GM23338 (cell line): ENCODE data around the gene TESK2. TPM values are rescaled to one million over a fixed set of nuclear protein-coding genes. Genes with fewer than 3 reads are reported as not detected.

Experiments used
- ATAC-seq: fragments of 200-7000 bp; cut with Tn5 transposase; 3 replicates; pipeline ENCODE4 v1.9.1; 2020
- DNase-seq: peaks from one replicate; pipeline ENCODE4 v3.0.0-alpha.2; 2015; ENCODE audit warnings: low spot score
- H2AFZ ChIP-seq: fragments of 200-600 bp; sonication (generic); 2 replicates; pipeline ENCODE4 v1.8.0; 2016; ENCODE audit warnings: antibody characterized with exemption, mild to moderate bottlenecking, moderate library complexity
- H3F3A ChIP-seq: fragments of 200-600 bp; sonication (generic); replicated peaks from 2 replicates; pipeline ENCODE4 v1.8.0; 2017; ENCODE audit warnings: antibody characterized with exemption, mixed run types, low read depth
- H3K27ac ChIP-seq: fragments of 200-600 bp; sonication (generic); 2 replicates; pipeline ENCODE4 v1.6.1; 2016; ENCODE audit warnings: low read depth
- H3K27me3 ChIP-seq: fragments of 200-600 bp; sonication (generic); 2 replicates; pipeline ENCODE4 v1.8.0; 2016; ENCODE audit warnings: mild to moderate bottlenecking, mixed run types, moderate library complexity; ENCODE audit not compliant: insufficient read depth
- H3K36me3 ChIP-seq: fragments of 200-600 bp; sonication (generic); 2 replicates; pipeline ENCODE4 v1.8.0; 2016; ENCODE audit warnings: mild to moderate bottlenecking; ENCODE audit not compliant: insufficient read depth
- H3K4me1 ChIP-seq: fragments of 200-600 bp; sonication (generic); 2 replicates; pipeline ENCODE4 v1.8.0; 2016; ENCODE audit warnings: mild to moderate bottlenecking, moderate library complexity; ENCODE audit not compliant: insufficient read depth
- H3K4me2 ChIP-seq: fragments of 200-600 bp; sonication (generic); 2 replicates; pipeline ENCODE4 v1.7.1; 2017; ENCODE audit warnings: mixed run types
- H3K4me3 ChIP-seq: fragments of 200-600 bp; sonication (generic); 2 replicates; pipeline ENCODE4 v1.6.1; 2016; ENCODE audit warnings: mixed run types
- H3K79me2 ChIP-seq: fragments of 200-600 bp; sonication (generic); replicated peaks from 2 replicates; pipeline ENCODE4 v1.8.0; 2017; ENCODE audit warnings: mild to moderate bottlenecking; ENCODE audit not compliant: insufficient read depth
- H3K9me2 ChIP-seq: fragments of 200-600 bp; sonication (generic); 2 replicates; pipeline ENCODE4 v1.8.0; 2017; ENCODE audit not compliant: insufficient read depth
- H4K20me1 ChIP-seq: fragments of 200-600 bp; sonication (generic); replicated peaks from 2 replicates; pipeline ENCODE4 v1.8.0; 2017; ENCODE audit warnings: mild to moderate bottlenecking; ENCODE audit not compliant: insufficient read depth
- H3K27ac Mint-ChIP-seq: 2 replicates; pipeline ENCODE4 v1.8.0; 2020; ENCODE audit warnings: inconsistent platforms, mild to moderate bottlenecking, moderate library complexity, mixed read lengths
- H3K27me3 Mint-ChIP-seq: 3 replicates; pipeline ENCODE4 v1.8.0; 2022; ENCODE audit warnings: low read depth, mild to moderate bottlenecking, moderate library complexity, mixed read lengths, inconsistent platforms; ENCODE audit not compliant: insufficient read depth, poor library complexity
- H3K36me3 Mint-ChIP-seq: 3 replicates; pipeline ENCODE4 v1.8.0; 2021; ENCODE audit warnings: low read depth, mild to moderate bottlenecking, inconsistent platforms, moderate library complexity, mixed read lengths
- H3K4me1 Mint-ChIP-seq: 3 replicates; pipeline ENCODE4 v1.8.0; 2020; ENCODE audit warnings: mild to moderate bottlenecking, inconsistent platforms, mixed read lengths
- H3K4me3 Mint-ChIP-seq: 3 replicates; pipeline ENCODE4 v1.8.0; 2021; ENCODE audit warnings: moderate library complexity, mild to moderate bottlenecking, inconsistent platforms, mixed read lengths
- H3K9me3 Mint-ChIP-seq: 3 replicates; pipeline ENCODE4 v1.8.0; 2020; ENCODE audit warnings: moderate library complexity, mild to moderate bottlenecking, inconsistent platforms, mixed read lengths
- CREB1 ChIP-seq: fragments of 250-450 bp; sonication (Bioruptor Pico); IDR thresholded peaks from 2 replicates; pipeline ENCODE4 v1.5.0; 2020; ENCODE audit warnings: low read depth, mild to moderate bottlenecking, moderate library complexity
- EZH2 ChIP-seq: fragments of 200-600 bp; sonication (generic); IDR thresholded peaks from one replicate; pipeline ENCODE4 v1.8.0; 2017; ENCODE audit warnings: antibody characterized with exemption, mild to moderate bottlenecking, low read depth; ENCODE audit not compliant: unreplicated experiment
- EZH2phosphoT487 ChIP-seq: fragments of 200-600 bp; sonication (generic); IDR thresholded peaks from one replicate; pipeline ENCODE4 v1.8.1; 2018; ENCODE audit warnings: antibody characterized with exemption; ENCODE audit not compliant: unreplicated experiment
- JUNB ChIP-seq: IDR thresholded peaks from one replicate; pipeline ENCODE4 v1.6.1; 2016; ENCODE audit warnings: antibody characterized with exemption; ENCODE audit not compliant: unreplicated experiment
- NANOG ChIP-seq: IDR thresholded peaks from 2 replicates; pipeline ENCODE4 v1.6.1; 2016; ENCODE audit warnings: antibody characterized with exemption, borderline replicate concordance
- POLR2AphosphoS5 ChIP-seq: IDR thresholded peaks from 2 replicates; pipeline ENCODE4 v1.6.1; 2016; ENCODE audit warnings: antibody characterized with exemption, low read depth
- STAT1 ChIP-seq: IDR thresholded peaks from one replicate; pipeline ENCODE4 v1.6.1; 2016; ENCODE audit warnings: antibody characterized with exemption; ENCODE audit not compliant: unreplicated experiment
- ZNF114 ChIP-seq: fragments of 250-450 bp; sonication (Bioruptor Pico); IDR thresholded peaks from 2 replicates; pipeline ENCODE4 v1.5.0; 2020; ENCODE audit warnings: mild to moderate bottlenecking, moderate library complexity
- ZNF331 ChIP-seq: fragments of 250-450 bp; sonication (Bioruptor Pico); IDR thresholded peaks from 2 replicates; pipeline ENCODE4 v1.5.0; 2020; ENCODE audit warnings: low read depth, mild to moderate bottlenecking, moderate library complexity
- polyA plus RNA-seq: library from polyadenylated mRNA; unstranded; fragments of >200 nt; fragmentation: Nextera tagmentation; extraction: Ambion mirVana; gene quantifications from 2 replicates; pipeline ENCODE4 v1.2.1, GENCODE V29; 2016
- total RNA-seq: library from RNA; depleted of rRNA; stranded (reverse); fragments of >200 nt; shearing (Covaris generic); gene quantifications from 2 replicates; pipeline ENCODE4 v1.2.3, GENCODE V29; 2014
- TF ChIP-seq, protein P1 (sequence below), 2 experiments: fragments of 200-600 bp in 1 of 2; sonication (generic) in 1 of 2; conservative IDR thresholded peaks; 2 replicates each; pipeline versions ENCODE4 v1.5.1 to v1.6.1; 2016 to 2017; ENCODE audit warnings: antibody characterized with exemption in 2 of 2, low read depth in 2 of 2, mild to moderate bottlenecking in 2 of 2, moderate library complexity in 1 of 2
- TF ChIP-seq, protein P2 (sequence below): fragments of 250-450 bp; sonication (Bioruptor Pico); IDR thresholded peaks from 2 replicates; pipeline ENCODE4 v1.5.0; 2020; ENCODE audit warnings: mild to moderate bottlenecking, moderate library complexity
- TF ChIP-seq, protein P3 (sequence below): IDR thresholded peaks from 2 replicates; pipeline ENCODE4 v1.6.1; 2016; ENCODE audit warnings: antibody characterized with exemption
- TF ChIP-seq, protein P4 (sequence below): IDR thresholded peaks from one replicate; pipeline ENCODE4 v1.6.1; 2018; ENCODE audit warnings: antibody characterized with exemption; ENCODE audit not compliant: unreplicated experiment

TESK2 gene
- total and polyA plus RNA-seq, 2 experiments from 2014 or later = 5.2 to 14.0 TPM

DNA sequence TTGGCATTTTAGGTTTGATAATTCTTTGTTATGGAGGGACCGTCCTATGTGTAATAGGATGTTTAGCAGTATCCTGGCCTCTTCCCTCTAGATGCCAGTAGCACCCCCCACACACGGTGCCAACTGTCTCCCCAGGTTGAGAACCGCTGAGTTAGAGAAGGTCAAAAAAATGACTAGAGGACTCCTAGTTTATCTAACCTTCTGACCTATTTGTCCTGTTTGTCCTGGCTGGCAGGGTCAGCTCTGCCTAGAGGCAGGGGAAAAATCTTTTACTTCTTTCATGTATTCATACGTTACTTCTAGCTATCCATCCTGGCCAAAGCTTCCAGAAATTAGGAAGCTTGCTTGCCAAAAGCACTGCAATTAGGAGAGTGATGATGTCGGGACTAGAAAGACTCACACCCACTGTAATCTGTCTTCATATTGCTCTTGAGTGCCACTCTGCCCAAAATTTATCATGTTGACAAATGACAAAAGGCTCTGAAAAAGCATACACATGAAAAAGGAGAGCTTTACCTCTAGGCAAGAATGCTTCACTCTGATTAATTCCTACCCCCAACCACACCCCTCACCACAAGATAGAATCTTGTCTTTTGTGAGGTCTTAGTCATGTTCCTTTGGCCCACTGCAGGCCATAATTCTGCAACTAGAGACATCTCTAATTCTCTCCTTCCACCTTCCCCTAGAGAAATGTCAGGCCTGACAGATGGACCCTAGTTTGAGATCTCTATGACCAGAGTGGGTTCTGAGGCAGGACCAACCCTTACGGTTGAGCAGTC, 45.2 kb upstream of the TESK2 start:
- no peak overlapping the region for H3K4me3 Mint-ChIP-seq
- Histone ChIP-seq H3K4me3 (no peak overlapping the region), H2AFZ (peak overlapping the region; percentile 47; the same call in 1 of the 2 replicates), H3F3A (0 out of 2 replicates have a peak, but pooled peaks cover 5% of the 10 kb centered on the region), H3K79me2 (no peaks in the 10 kb centered on the region), H3K9me2 (no peaks in the 10 kb centered on the region), H3K4me1 (no peaks in the 10 kb centered on the region), H3K27me3 (no peaks in the 10 kb centered on the region), H3K4me2 (no peak overlapping the region), H4K20me1 (no peaks in the 10 kb centered on the region), H3K27ac (no peak overlapping the region), H3K36me3 (no peaks in the 10 kb centered on the region)
- no peak for ATAC-seq
- no peak for DNase-seq
- H3K27me3 Mint-ChIP-seq = no peaks in the 10 kb centered on the region
- H3K27ac Mint-ChIP-seq = no peak overlapping the region
- TF ChIP-seq NANOG (no peak), EZH2phosphoT487 (no peak), EZH2 (no peak), ZNF114 (CRISPR knock-in tag) (no peak), JUNB (no peak), STAT1 (no peak), CREB1 (CRISPR knock-in tag) (no peak), POLR2AphosphoS5 (no peak), ZNF331 (CRISPR knock-in tag) (no peak)
- TF ChIP-seq, protein P1, sequence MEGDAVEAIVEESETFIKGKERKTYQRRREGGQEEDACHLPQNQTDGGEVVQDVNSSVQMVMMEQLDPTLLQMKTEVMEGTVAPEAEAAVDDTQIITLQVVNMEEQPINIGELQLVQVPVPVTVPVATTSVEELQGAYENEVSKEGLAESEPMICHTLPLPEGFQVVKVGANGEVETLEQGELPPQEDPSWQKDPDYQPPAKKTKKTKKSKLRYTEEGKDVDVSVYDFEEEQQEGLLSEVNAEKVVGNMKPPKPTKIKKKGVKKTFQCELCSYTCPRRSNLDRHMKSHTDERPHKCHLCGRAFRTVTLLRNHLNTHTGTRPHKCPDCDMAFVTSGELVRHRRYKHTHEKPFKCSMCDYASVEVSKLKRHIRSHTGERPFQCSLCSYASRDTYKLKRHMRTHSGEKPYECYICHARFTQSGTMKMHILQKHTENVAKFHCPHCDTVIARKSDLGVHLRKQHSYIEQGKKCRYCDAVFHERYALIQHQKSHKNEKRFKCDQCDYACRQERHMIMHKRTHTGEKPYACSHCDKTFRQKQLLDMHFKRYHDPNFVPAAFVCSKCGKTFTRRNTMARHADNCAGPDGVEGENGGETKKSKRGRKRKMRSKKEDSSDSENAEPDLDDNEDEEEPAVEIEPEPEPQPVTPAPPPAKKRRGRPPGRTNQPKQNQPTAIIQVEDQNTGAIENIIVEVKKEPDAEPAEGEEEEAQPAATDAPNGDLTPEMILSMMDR (conservative IDR thresholded peaks at IDR 0.05; ENCODE audit: low read depth in 2 of 2) = no peak
- TF ChIP-seq, protein P2, sequence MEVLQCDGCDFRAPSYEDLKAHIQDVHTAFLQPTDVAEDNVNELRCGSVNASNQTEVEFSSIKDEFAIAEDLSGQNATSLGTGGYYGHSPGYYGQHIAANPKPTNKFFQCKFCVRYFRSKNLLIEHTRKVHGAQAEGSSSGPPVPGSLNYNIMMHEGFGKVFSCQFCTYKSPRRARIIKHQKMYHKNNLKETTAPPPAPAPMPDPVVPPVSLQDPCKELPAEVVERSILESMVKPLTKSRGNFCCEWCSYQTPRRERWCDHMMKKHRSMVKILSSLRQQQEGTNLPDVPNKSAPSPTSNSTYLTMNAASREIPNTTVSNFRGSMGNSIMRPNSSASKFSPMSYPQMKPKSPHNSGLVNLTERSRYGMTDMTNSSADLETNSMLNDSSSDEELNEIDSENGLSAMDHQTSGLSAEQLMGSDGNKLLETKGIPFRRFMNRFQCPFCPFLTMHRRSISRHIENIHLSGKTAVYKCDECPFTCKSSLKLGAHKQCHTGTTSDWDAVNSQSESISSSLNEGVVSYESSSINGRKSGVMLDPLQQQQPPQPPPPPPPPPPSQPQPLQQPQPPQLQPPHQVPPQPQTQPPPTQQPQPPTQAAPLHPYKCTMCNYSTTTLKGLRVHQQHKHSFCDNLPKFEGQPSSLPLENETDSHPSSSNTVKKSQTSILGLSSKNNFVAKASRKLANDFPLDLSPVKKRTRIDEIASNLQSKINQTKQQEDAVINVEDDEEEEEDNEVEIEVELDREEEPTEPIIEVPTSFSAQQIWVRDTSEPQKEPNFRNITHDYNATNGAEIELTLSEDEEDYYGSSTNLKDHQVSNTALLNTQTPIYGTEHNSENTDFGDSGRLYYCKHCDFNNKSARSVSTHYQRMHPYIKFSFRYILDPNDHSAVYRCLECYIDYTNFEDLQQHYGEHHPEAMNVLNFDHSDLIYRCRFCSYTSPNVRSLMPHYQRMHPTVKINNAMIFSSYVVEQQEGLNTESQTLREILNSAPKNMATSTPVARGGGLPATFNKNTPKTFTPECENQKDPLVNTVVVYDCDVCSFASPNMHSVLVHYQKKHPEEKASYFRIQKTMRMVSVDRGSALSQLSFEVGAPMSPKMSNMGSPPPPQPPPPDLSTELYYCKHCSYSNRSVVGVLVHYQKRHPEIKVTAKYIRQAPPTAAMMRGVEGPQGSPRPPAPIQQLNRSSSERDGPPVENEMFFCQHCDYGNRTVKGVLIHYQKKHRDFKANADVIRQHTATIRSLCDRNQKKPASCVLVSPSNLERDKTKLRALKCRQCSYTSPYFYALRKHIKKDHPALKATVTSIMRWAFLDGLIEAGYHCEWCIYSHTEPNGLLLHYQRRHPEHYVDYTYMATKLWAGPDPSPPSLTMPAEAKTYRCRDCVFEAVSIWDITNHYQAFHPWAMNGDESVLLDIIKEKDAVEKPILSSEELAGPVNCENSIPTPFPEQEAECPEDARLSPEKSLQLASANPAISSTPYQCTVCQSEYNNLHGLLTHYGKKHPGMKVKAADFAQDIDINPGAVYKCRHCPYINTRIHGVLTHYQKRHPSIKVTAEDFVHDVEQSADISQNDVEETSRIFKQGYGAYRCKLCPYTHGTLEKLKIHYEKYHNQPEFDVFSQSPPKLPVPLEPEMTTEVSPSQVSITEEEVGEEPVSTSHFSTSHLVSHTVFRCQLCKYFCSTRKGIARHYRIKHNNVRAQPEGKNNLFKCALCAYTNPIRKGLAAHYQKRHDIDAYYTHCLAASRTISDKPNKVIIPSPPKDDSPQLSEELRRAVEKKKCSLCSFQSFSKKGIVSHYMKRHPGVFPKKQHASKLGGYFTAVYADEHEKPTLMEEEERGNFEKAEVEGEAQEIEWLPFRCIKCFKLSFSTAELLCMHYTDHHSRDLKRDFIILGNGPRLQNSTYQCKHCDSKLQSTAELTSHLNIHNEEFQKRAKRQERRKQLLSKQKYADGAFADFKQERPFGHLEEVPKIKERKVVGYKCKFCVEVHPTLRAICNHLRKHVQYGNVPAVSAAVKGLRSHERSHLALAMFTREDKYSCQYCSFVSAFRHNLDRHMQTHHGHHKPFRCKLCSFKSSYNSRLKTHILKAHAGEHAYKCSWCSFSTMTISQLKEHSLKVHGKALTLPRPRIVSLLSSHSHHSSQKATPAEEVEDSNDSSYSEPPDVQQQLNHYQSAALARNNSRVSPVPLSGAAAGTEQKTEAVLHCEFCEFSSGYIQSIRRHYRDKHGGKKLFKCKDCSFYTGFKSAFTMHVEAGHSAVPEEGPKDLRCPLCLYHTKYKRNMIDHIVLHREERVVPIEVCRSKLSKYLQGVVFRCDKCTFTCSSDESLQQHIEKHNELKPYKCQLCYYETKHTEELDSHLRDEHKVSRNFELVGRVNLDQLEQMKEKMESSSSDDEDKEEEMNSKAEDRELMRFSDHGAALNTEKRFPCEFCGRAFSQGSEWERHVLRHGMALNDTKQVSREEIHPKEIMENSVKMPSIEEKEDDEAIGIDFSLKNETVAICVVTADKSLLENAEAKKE (CRISPR knock-in tag) = no peak
- TF ChIP-seq, protein P3, sequence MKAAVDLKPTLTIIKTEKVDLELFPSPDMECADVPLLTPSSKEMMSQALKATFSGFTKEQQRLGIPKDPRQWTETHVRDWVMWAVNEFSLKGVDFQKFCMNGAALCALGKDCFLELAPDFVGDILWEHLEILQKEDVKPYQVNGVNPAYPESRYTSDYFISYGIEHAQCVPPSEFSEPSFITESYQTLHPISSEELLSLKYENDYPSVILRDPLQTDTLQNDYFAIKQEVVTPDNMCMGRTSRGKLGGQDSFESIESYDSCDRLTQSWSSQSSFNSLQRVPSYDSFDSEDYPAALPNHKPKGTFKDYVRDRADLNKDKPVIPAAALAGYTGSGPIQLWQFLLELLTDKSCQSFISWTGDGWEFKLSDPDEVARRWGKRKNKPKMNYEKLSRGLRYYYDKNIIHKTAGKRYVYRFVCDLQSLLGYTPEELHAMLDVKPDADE = no peak
- TF ChIP-seq, protein P4, sequence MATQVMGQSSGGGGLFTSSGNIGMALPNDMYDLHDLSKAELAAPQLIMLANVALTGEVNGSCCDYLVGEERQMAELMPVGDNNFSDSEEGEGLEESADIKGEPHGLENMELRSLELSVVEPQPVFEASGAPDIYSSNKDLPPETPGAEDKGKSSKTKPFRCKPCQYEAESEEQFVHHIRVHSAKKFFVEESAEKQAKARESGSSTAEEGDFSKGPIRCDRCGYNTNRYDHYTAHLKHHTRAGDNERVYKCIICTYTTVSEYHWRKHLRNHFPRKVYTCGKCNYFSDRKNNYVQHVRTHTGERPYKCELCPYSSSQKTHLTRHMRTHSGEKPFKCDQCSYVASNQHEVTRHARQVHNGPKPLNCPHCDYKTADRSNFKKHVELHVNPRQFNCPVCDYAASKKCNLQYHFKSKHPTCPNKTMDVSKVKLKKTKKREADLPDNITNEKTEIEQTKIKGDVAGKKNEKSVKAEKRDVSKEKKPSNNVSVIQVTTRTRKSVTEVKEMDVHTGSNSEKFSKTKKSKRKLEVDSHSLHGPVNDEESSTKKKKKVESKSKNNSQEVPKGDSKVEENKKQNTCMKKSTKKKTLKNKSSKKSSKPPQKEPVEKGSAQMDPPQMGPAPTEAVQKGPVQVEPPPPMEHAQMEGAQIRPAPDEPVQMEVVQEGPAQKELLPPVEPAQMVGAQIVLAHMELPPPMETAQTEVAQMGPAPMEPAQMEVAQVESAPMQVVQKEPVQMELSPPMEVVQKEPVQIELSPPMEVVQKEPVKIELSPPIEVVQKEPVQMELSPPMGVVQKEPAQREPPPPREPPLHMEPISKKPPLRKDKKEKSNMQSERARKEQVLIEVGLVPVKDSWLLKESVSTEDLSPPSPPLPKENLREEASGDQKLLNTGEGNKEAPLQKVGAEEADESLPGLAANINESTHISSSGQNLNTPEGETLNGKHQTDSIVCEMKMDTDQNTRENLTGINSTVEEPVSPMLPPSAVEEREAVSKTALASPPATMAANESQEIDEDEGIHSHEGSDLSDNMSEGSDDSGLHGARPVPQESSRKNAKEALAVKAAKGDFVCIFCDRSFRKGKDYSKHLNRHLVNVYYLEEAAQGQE = no peak
- H3K9me3 Mint-ChIP-seq = no peaks in the 10 kb centered on the region
- no peaks in the 10 kb centered on the region for H3K36me3 Mint-ChIP-seq
- peaks cover 11% of the 10 kb centered on the region; the same call in 2 of the 3 replicates for H3K4me1 Mint-ChIP-seq
